Breast epithelium (tissue), 3 donors: ENCODE results near the gene ACTMAP.

Source experiments
- CTCF ChIP-seq, 3 donors: fragments of 450-650 bp; IDR thresholded peaks; one replicate each; pipeline ENCODE4 v1.5.1; 2016 to 2017; ENCODE audit warnings: antibody characterized with exemption in 3 of 3, mild to moderate bottlenecking in 3 of 3, moderate library complexity in 3 of 3
- POLR2A ChIP-seq: fragments of 450-650 bp; IDR thresholded peaks from one replicate; pipeline ENCODE4 v1.6.1; 2016; ENCODE audit warnings: antibody characterized with exemption, mild to moderate bottlenecking, moderate library complexity
- POLR2AphosphoS5 ChIP-seq, 3 donors: sonication (generic); formaldehyde crosslinking; IDR thresholded peaks; one replicate each; pipeline ENCODE4 v1.6.1; 2017; ENCODE audit warnings: antibody characterized with exemption in 3 of 3

GRCh38 chr19:40783711-40784110 lies 33.4 kb upstream of the ACTMAP start:
- TF ChIP-seq POLR2A (no peak), CTCF (IDR thresholded peaks at IDR 0.05) (no peak), POLR2AphosphoS5 (IDR thresholded peaks at IDR 0.05) (no peak)
